Parathyroid adenoma (tissue), 2 donors: ENCODE data around the gene NUP107.

Source experiments
- H2AFZ ChIP-seq: fragments of 300-600 bp; sonication (generic); one replicate; pipeline ENCODE4 v1.7.0; 2017; ENCODE audit warnings: antibody characterized with exemption, mild to moderate bottlenecking
- H3K27ac ChIP-seq: fragments of 300-600 bp; sonication (generic); one replicate; pipeline ENCODE4 v1.7.0; 2017
- H3K27me3 ChIP-seq: fragments of 300-600 bp; sonication (generic); one replicate; pipeline ENCODE4 v1.7.0; 2017; ENCODE audit warnings: low read length; ENCODE audit not compliant: control insufficient read depth, insufficient read depth
- H3K36me3 ChIP-seq: fragments of 300-600 bp; sonication (generic); one replicate; pipeline ENCODE4 v1.7.0; 2017; ENCODE audit warnings: low read length; ENCODE audit not compliant: control insufficient read depth, insufficient read depth
- H3K4me1 ChIP-seq: fragments of 300-600 bp; sonication (generic); one replicate; pipeline ENCODE4 v1.7.0; 2017; ENCODE audit warnings: control low read depth
- H3K4me2 ChIP-seq: fragments of 300-600 bp; sonication (generic); one replicate; pipeline ENCODE4 v1.7.0; 2017; ENCODE audit warnings: low read length
- H3K4me3 ChIP-seq: fragments of 300-600 bp; sonication (generic); one replicate; pipeline ENCODE4 v1.7.0; 2017; ENCODE audit warnings: low read depth, low read length
- H3K79me2 ChIP-seq: fragments of 300-600 bp; sonication (generic); one replicate; pipeline ENCODE4 v1.7.0; 2017; ENCODE audit warnings: control low read depth
- H3K9ac ChIP-seq: fragments of 300-600 bp; sonication (generic); one replicate; pipeline ENCODE4 v1.7.0; 2017; ENCODE audit warnings: mild to moderate bottlenecking
- H3K9me3 ChIP-seq: fragments of 300-600 bp; sonication (generic); one replicate; pipeline ENCODE4 v1.7.0; 2017; ENCODE audit warnings: low read length; ENCODE audit not compliant: control insufficient read depth
- TF ChIP-seq, protein P1 (sequence below): fragments of 300-600 bp; sonication (generic); IDR thresholded peaks from one replicate; pipeline ENCODE4 v1.7.0; 2017; ENCODE audit warnings: antibody characterized with exemption, mild to moderate bottlenecking
- donor health status: primary hyperparathyroidism.

The NUP107 gene

DNA sequence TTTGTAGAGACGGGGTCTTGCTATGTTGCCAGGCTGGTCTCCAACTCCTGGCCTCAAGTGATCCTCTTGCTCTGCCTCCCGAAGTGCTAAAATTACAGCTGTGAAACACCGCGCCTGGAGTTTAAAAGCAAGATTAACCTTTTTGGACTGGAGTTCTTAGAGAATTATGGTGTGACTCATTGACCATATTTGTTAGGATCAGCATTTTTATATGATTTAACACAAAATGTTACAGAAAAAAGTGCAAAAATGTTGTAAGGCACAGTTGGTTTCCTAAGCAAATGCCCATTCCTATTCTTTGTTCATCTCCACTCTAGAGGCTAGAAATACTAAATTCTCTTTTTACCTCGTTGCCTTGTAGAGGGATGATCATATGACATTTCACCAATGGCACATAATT, 86.8 kb downstream of the NUP107 start:
- H3K4me3 ChIP-seq: no peak overlapping the region
- H3K4me1 ChIP-seq: no peaks in the 10 kb centered on the region
- no peaks in the 10 kb centered on the region for H3K36me3 ChIP-seq
- no peak overlapping the region for H3K4me2 ChIP-seq
- H3K79me2 ChIP-seq: no peaks in the 10 kb centered on the region
- H2AFZ ChIP-seq: no peak overlapping the region
- H3K9me3 ChIP-seq: no peaks in the 10 kb centered on the region
- TF ChIP-seq, protein P1, sequence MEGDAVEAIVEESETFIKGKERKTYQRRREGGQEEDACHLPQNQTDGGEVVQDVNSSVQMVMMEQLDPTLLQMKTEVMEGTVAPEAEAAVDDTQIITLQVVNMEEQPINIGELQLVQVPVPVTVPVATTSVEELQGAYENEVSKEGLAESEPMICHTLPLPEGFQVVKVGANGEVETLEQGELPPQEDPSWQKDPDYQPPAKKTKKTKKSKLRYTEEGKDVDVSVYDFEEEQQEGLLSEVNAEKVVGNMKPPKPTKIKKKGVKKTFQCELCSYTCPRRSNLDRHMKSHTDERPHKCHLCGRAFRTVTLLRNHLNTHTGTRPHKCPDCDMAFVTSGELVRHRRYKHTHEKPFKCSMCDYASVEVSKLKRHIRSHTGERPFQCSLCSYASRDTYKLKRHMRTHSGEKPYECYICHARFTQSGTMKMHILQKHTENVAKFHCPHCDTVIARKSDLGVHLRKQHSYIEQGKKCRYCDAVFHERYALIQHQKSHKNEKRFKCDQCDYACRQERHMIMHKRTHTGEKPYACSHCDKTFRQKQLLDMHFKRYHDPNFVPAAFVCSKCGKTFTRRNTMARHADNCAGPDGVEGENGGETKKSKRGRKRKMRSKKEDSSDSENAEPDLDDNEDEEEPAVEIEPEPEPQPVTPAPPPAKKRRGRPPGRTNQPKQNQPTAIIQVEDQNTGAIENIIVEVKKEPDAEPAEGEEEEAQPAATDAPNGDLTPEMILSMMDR: no peak
- no peak overlapping the region for H3K27ac ChIP-seq
- H3K9ac ChIP-seq: no peak overlapping the region
- no peaks in the 10 kb centered on the region for H3K27me3 ChIP-seq

DNA sequence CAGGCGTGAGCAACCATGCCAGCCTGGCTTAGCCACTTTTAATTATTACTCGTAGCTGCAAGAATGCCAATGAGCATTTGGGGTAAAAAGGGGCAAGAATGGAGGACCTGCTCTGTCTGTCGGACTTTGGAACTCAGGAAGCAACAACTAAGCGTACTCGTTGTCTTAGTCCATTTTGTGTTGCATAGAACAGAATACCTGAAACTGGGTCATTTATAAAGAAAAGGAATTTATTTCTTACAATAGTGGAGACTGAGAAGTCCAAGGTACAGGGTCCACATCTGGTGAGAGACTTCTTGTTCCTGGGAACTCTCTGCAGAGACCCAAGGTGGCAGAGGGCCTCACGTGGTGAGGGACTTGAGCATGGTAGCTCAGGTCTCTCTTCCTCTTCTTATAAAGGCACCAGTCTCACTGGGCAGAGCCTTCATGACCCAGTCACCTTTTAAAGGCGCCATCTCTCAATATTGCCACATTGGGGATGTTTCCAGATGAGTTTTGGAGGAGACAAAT, 88.4 kb downstream of the NUP107 start:
- Histone ChIP-seq H3K9me3 (no peaks in the 10 kb centered on the region), H3K36me3 (no peaks in the 10 kb centered on the region), H3K4me3 (no peak overlapping the region), H3K4me2 (no peak overlapping the region), H3K79me2 (no peaks in the 10 kb centered on the region), H3K4me1 (no peaks in the 10 kb centered on the region), H3K9ac (no peak overlapping the region), H3K27me3 (no peaks in the 10 kb centered on the region), H2AFZ (no peak overlapping the region), H3K27ac (no peak overlapping the region)
- TF ChIP-seq, protein P1: no peak

DNA sequence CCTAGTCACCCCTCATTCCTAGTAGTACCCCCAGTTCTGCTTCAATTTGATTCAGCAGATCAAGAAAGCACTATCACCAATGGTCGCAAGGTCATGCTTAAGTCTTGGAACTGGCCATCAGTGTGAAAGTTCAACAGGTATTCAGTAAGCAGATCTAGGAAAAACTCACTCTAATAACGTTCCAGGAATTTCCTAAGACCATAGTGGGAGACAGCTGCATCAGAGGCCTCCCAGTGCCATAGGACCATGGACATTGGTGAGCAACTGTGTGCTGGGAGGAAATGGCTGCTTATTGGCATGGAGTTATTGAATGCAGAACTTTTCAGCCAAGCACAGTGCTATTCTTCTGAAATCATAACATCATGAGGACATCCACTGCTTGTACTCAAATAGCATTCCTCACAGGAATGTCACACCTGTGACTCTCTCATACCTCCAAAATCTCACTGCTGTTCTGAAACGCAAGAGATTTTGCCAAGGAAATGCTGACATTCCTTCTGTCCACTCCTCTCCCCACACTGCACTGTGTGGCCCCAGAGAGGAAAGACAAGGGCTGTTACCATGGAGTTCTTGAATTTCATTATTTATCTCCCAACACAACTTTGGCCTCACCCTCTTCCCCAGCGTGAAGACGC, 90.3 kb downstream of the NUP107 start:
- TF ChIP-seq, protein P1: no peak
- H3K4me3 ChIP-seq: no peak overlapping the region
- H3K79me2 ChIP-seq: no peaks in the 10 kb centered on the region
- no peaks in the 10 kb centered on the region for H3K36me3 ChIP-seq
- H3K9ac ChIP-seq: no peak overlapping the region
- no peaks in the 10 kb centered on the region for H3K9me3 ChIP-seq
- no peaks in the 10 kb centered on the region for H3K27me3 ChIP-seq
- no peaks in the 10 kb centered on the region for H3K4me1 ChIP-seq
- no peak overlapping the region for H2AFZ ChIP-seq
- H3K4me2 ChIP-seq: no peak overlapping the region
- H3K27ac ChIP-seq: no peak overlapping the region

GRCh38 chr12:68779280-68779679, 92.5 kb downstream of the NUP107 start:
- H3K9me3 ChIP-seq: no peaks in the 10 kb centered on the region
- no peaks in the 10 kb centered on the region for H3K4me1 ChIP-seq
- TF ChIP-seq, protein P1: no peak
- H3K4me3 ChIP-seq: no peak overlapping the region
- H3K27ac ChIP-seq: no peak overlapping the region
- no peaks in the 10 kb centered on the region for H3K27me3 ChIP-seq
- no peaks in the 10 kb centered on the region for H3K79me2 ChIP-seq
- H3K36me3 ChIP-seq: no peaks in the 10 kb centered on the region
- no peak overlapping the region for H3K9ac ChIP-seq
- H3K4me2 ChIP-seq: no peak overlapping the region
- H2AFZ ChIP-seq: no peak overlapping the region

DNA sequence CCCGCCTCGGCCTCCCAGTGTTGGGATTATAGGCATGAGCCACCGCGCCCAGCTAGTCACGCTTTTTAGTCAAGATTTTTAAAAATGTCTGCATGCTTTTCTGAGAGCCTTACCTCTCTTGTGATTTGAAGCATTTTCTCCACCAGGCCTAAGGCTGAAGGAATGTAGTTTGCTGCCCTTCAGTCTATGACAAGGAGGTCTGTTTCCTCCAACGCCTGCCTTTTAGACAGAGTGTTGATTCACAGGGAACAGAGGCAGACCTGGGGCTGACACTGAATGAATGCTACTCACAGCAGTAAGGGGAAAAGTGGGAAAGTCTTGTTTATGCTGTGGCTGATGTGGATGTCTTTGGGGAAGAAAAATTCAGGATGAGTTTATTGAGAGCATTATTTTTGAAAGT, 94.0 kb downstream of the NUP107 start:
- no peak overlapping the region for H3K27ac ChIP-seq
- TF ChIP-seq, protein P1: no peak

More for the DNA sequence above, 94.0 kb downstream of the NUP107 start:
- Histone ChIP-seq H3K9ac (no peak overlapping the region), H3K4me3 (no peak overlapping the region), H3K36me3 (no peaks in the 10 kb centered on the region), H3K4me2 (no peak overlapping the region), H3K79me2 (no peaks in the 10 kb centered on the region), H3K9me3 (no peaks in the 10 kb centered on the region), H2AFZ (no peak overlapping the region), H3K4me1 (no peaks in the 10 kb centered on the region), H3K27me3 (no peaks in the 10 kb centered on the region)
